ENCODE results near the gene MAST2. TPM values are rescaled to one million over a fixed set of nuclear protein-coding genes. Genes with fewer than 3 reads are reported as not detected.

MAST2 gene
- total and polyA plus RNA-seq, 2 experiments from 2014 or later = 44.8 to 79.2 TPM

GRCh38 chr1:46076343-46076742 lies 272.9 kb downstream of the MAST2 start:
- no peaks in the 10 kb centered on the region for H3K27me3 ChIP-seq
- H3K4me3 ChIP-seq = no peak overlapping the region
- no peaks in the 10 kb centered on the region for H3K4me1 ChIP-seq (ENCODE audit: low read depth)
- H3K27ac ChIP-seq = no peak overlapping the region
- H3K36me3 ChIP-seq = no peaks in the 10 kb centered on the region
- no peaks in the 10 kb centered on the region for H3K9me3 ChIP-seq (ENCODE audit: low read depth)
- no peak for DNase-seq (ENCODE audit: low read depth in 1 of 2, low spot score in 1 of 2)
- TF ChIP-seq, protein P1, sequence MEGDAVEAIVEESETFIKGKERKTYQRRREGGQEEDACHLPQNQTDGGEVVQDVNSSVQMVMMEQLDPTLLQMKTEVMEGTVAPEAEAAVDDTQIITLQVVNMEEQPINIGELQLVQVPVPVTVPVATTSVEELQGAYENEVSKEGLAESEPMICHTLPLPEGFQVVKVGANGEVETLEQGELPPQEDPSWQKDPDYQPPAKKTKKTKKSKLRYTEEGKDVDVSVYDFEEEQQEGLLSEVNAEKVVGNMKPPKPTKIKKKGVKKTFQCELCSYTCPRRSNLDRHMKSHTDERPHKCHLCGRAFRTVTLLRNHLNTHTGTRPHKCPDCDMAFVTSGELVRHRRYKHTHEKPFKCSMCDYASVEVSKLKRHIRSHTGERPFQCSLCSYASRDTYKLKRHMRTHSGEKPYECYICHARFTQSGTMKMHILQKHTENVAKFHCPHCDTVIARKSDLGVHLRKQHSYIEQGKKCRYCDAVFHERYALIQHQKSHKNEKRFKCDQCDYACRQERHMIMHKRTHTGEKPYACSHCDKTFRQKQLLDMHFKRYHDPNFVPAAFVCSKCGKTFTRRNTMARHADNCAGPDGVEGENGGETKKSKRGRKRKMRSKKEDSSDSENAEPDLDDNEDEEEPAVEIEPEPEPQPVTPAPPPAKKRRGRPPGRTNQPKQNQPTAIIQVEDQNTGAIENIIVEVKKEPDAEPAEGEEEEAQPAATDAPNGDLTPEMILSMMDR (IDR thresholded peaks at IDR 0.05; ENCODE audit: low read depth, low read length) = no peak

DNA sequence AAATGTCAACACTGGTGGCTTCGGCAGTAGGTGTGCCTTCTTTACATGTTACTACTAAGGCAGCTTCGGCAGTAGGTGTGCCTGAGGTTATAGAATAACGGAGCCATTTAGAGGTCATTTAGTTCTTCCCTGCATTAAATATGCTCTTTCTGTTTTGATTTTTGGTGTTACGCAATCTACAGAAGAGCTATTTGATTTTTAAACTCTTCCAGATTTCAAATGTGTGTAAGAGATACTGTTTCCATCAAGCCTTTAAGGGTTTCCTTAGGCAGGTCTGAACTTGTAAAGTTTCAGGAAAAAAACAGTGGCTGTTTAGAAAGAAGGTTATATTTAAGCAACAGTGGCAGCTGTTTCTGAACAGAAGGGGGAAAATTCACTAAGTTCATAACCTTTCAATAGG lies 274.2 kb downstream of the MAST2 start:
- TF ChIP-seq, protein P1 (IDR thresholded peaks at IDR 0.05; ENCODE audit: low read depth, low read length) = no peak
- no peaks in the 10 kb centered on the region for H3K27me3 ChIP-seq
- no peaks in the 10 kb centered on the region for H3K4me1 ChIP-seq (ENCODE audit: low read depth)
- no peak overlapping the region for H3K27ac ChIP-seq
- H3K4me3 ChIP-seq = no peak overlapping the region
- no peak for DNase-seq (ENCODE audit: low read depth in 1 of 2, low spot score in 1 of 2)
- no peaks in the 10 kb centered on the region for H3K9me3 ChIP-seq (ENCODE audit: low read depth)
- H3K36me3 ChIP-seq = no peaks in the 10 kb centered on the region

DNA sequence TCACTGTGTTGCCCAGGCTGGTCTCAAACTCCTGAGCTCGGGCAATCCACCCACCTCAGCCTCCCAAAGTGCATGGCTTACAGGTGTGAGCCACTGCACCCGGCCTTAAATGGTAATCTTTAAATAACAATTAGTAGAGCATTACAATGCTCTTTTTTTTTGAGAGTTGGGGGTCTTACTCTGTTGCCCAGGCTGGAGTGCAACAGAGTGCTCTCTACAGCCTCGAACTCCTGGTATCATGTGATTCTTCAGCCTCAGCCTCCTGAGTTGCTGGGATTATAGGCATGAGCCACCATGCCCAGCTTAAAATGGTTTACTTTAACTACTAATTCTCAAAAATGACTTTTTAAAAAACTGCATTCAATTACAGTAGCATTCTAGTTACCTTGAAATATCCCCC lies 276.8 kb downstream of the MAST2 start:
- Histone ChIP-seq H3K4me3 (no peak overlapping the region), H3K27me3 (no peaks in the 10 kb centered on the region), H3K27ac (no peak overlapping the region), H3K36me3 (no peaks in the 10 kb centered on the region), H3K4me1 (ENCODE audit: low read depth) (no peaks in the 10 kb centered on the region), H3K9me3 (ENCODE audit: low read depth) (no peaks in the 10 kb centered on the region)
- DNase-seq (ENCODE audit: low read depth in 1 of 2, low spot score in 1 of 2) = no peak
- TF ChIP-seq, protein P1 (IDR thresholded peaks at IDR 0.05; ENCODE audit: low read depth, low read length) = no peak

- TF ChIP-seq, protein P1 (IDR thresholded peaks at IDR 0.05; ENCODE audit: low read depth, low read length) = no peak
- Histone ChIP-seq H3K9me3 (ENCODE audit: low read depth) (no peaks in the 10 kb centered on the region), H3K27me3 (no peaks in the 10 kb centered on the region), H3K4me1 (ENCODE audit: low read depth) (no peaks in the 10 kb centered on the region), H3K4me3 (no peak overlapping the region), H3K27ac (no peak overlapping the region), H3K36me3 (no peaks in the 10 kb centered on the region)
- DNase-seq (ENCODE audit: low read depth in 1 of 2, low spot score in 1 of 2) = no peak
These were observed 277.8 kb downstream of the MAST2 start for GRCh38 chr1:46081206-46081605.

DNA sequence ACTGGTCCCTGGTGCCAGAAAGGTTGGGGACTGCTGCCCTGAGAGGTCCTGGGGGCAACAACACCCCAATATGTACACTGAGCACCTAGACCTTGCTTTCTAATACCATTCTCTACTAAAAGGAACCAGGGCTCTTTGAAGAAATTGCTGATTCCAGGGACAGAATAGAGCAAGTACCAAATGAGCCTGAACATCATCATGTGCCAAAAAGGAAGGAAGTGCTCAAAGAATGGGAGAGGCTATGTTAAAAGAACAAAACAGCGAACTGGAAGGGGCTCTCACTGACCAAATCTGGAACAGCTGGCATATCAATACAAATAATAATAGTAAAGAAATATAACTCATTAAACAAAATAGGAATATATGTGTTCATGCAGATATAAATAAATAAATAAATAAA lies 278.2 kb downstream of the MAST2 start:
- Histone ChIP-seq H3K4me1 (ENCODE audit: low read depth) (no peaks in the 10 kb centered on the region), H3K9me3 (ENCODE audit: low read depth) (no peaks in the 10 kb centered on the region), H3K27ac (no peak overlapping the region), H3K36me3 (no peaks in the 10 kb centered on the region), H3K4me3 (no peak overlapping the region), H3K27me3 (no peaks in the 10 kb centered on the region)
- DNase-seq (ENCODE audit: low read depth in 1 of 2, low spot score in 1 of 2) = no peak
- TF ChIP-seq, protein P1 (IDR thresholded peaks at IDR 0.05; ENCODE audit: low read depth, low read length) = no peak

- no peak for DNase-seq (ENCODE audit: low read depth in 1 of 2, low spot score in 1 of 2)
- TF ChIP-seq, protein P1 (IDR thresholded peaks at IDR 0.05; ENCODE audit: low read depth, low read length) = no peak
- Histone ChIP-seq H3K9me3 (ENCODE audit: low read depth) (no peaks in the 10 kb centered on the region), H3K4me3 (no peak overlapping the region), H3K27me3 (no peaks in the 10 kb centered on the region), H3K36me3 (no peaks in the 10 kb centered on the region), H3K4me1 (ENCODE audit: low read depth) (no peaks in the 10 kb centered on the region), H3K27ac (no peak overlapping the region)
These were observed 280.2 kb downstream of the MAST2 start for GRCh38 chr1:46083579-46083978.

Measured in cardiac muscle cell (in vitro differentiated cells and primary cell).